ENCODE measurements around the gene EXOC4. TPM values are rescaled to one million over a fixed set of nuclear protein-coding genes. Genes with fewer than 3 reads are reported as not detected.

The EXOC4 gene
- total RNA-seq, 1 experiment from 2014 or later: 75.8 TPM

- Histone ChIP-seq H4K91ac (ENCODE audit: insufficient read length, low read depth, low read length) (no peak overlapping the region), H2AK5ac (ENCODE audit: insufficient read length, low read length) (no peak overlapping the region), H3K14ac (ENCODE audit: insufficient read depth, low read length) (no peak overlapping the region), H3K56ac (ENCODE audit: insufficient read length, low read depth, low read length) (no peak overlapping the region), H3T11ph (ENCODE audit: low read length) (no peak overlapping the region), H3K4me2 (ENCODE audit: insufficient read depth, insufficient read length, low read length) (no peak overlapping the region), H4K8ac (replicated peaks; ENCODE audit: insufficient read length, low read depth, low read length) (no peak overlapping the region), H3K9ac (ENCODE audit: extremely low read depth, insufficient read length, low read length) (no peak overlapping the region), H2BK15ac (ENCODE audit: low read depth, low read length) (no peak overlapping the region), H3K27me3 (ENCODE audit: insufficient read depth, low read length) (no peaks in the 10 kb centered on the region), H3K4ac (ENCODE audit: low read depth, low read length) (no peak overlapping the region), H4K5ac (ENCODE audit: insufficient read length, low read depth, low read length) (no peak overlapping the region), H2BK12ac (ENCODE audit: insufficient read length, low read depth, low read length) (no peak overlapping the region), H3K4me1 (ENCODE audit: insufficient read depth, low read length) (peaks cover 4% of the 10 kb centered on the region; the same call in 1 of the 2 replicates), H2BK5ac (ENCODE audit: insufficient read length, low read length) (no peak overlapping the region), H2BK20ac (ENCODE audit: low read depth, low read length, poor library complexity, severe bottlenecking) (no peak overlapping the region), H3K79me1 (ENCODE audit: insufficient read depth, low read depth, low read length, poor library complexity, severe bottlenecking) (no peaks in the 10 kb centered on the region), H2BK120ac (ENCODE audit: low read depth, low read length, poor library complexity, severe bottlenecking) (no peak overlapping the region), H3K18ac (ENCODE audit: insufficient read length, low read depth, low read length) (no peak overlapping the region), H4K20me1 (ENCODE audit: control insufficient read depth, insufficient read depth, insufficient read length) (no peaks in the 10 kb centered on the region), H2AFZ (ENCODE audit: low read length) (no peak overlapping the region), H3K79me2 (ENCODE audit: insufficient read depth, low read length) (no peaks in the 10 kb centered on the region), H3K9me3 (ENCODE audit: control insufficient read depth, low read depth, low read length) (no peaks in the 10 kb centered on the region), H3K27ac (ENCODE audit: insufficient read length, low read depth, low read length) (no peak overlapping the region), H3K23me2 (ENCODE audit: insufficient read length, low read depth, low read length, poor library complexity, severe bottlenecking) (no peaks in the 10 kb centered on the region), H3K23ac (ENCODE audit: insufficient read length, low read depth, low read length) (no peak overlapping the region)
- Mint-ChIP-seq H3K9me3 (peaks cover 0 to 2% of the 10 kb centered on the region in 2 experiments; a peak in 1 of 5 replicates), H3K4me1 (peaks cover 22 to 24% of the 10 kb centered on the region in 2 experiments), H3K4me3 (no peak overlapping the region), H3K27ac (no peak overlapping the region; a peak in 1 of 7 replicates), H3K36me3 (ENCODE audit: insufficient read depth in 1 of 3, low read depth in 3 of 3) (peaks cover 0 to 9% (median 8%) of the 10 kb centered on the region in 3 experiments; a peak in 6 of 7 replicates), H3K27me3 (ENCODE audit: low read depth) (no peaks in the 10 kb centered on the region)
- no peak for TF ChIP-seq CTCF (conservative IDR thresholded peaks at IDR 0.05)
- WGBS (ENCODE audit: extremely low coverage, insufficient read length, low lambda C conversion rate): no CpG with 5 or more reads among the region's 1 CpG
- no peak for DNase-seq
Observed at GRCh38 chr7:133381965-133382364, 129.1 kb downstream of the EXOC4 start.
